Bronchial epithelial cell (primary cell): ENCODE data around the gene EYS. TPM values are rescaled to one million over a fixed set of nuclear protein-coding genes. Genes with fewer than 3 reads are reported as not detected.

Experiments used
- DNase-seq: peaks from one replicate; pipeline ENCODE4 v3.0.0-alpha.2; 2010; ENCODE audit warnings: low read depth
- FAIRE-seq: peaks from 2 replicates; lab custom pipeline; 2011; peaks lifted over from hg19 to GRCh38; lab: Jason Lieb, UNC
- H3K27me3 ChIP-seq: 2 replicates; pipeline ENCODE4 v1.5.1; 2011; ENCODE audit warnings: low read length; ENCODE audit not compliant: control insufficient read depth, insufficient read depth
- H3K36me3 ChIP-seq: 2 replicates; pipeline ENCODE4 v1.5.1; 2011; ENCODE audit warnings: low read length; ENCODE audit not compliant: control insufficient read depth, insufficient read depth
- H3K4me3 ChIP-seq: 2 replicates; pipeline ENCODE4 v1.5.1; 2011; ENCODE audit warnings: mild to moderate bottlenecking, low read depth, low read length, control low read depth
- CTCF ChIP-seq: IDR thresholded peaks from 2 replicates; pipeline ENCODE4 v1.5.1; 2011; ENCODE audit warnings: mild to moderate bottlenecking, moderate library complexity, low read length, control low read depth, inconsistent platforms; ENCODE audit not compliant: insufficient read depth, severe bottlenecking
- total RNA-seq: library from RNA; depleted of rRNA; stranded (reverse); fragments of >200 nt; gene quantifications from 2 replicates; pipeline ENCODE4 v1.2.1, GENCODE V29; 2014

EYS gene
- total RNA-seq, 1 donor from 2014 or later, result 0.53 TPM

- Histone ChIP-seq H3K4me3 (no peak overlapping the region), H3K36me3 (no peaks in the 10 kb centered on the region), H3K27me3 (no peaks in the 10 kb centered on the region)
- DNase-seq (no peak), FAIRE-seq (no peak)
- no peak for TF ChIP-seq CTCF
Measured at GRCh38 chr6:65646544-65646943, 60.5 kb downstream of the EYS start.

GRCh38 chr6:65642776-65643175 is 64.2 kb downstream of the EYS start:
- H3K36me3 ChIP-seq, result no peaks in the 10 kb centered on the region
- H3K27me3 ChIP-seq, result no peaks in the 10 kb centered on the region
- no peak for FAIRE-seq
- DNase-seq, result no peak
- H3K4me3 ChIP-seq, result no peak overlapping the region
- TF ChIP-seq CTCF, result no peak

GRCh38 chr6:65638047-65638831 is 68.8 kb downstream of the EYS start:
- H3K36me3 ChIP-seq, result no peaks in the 10 kb centered on the region
- no peaks in the 10 kb centered on the region for H3K27me3 ChIP-seq
- FAIRE-seq (no peak), DNase-seq (no peak)
- no peak for TF ChIP-seq CTCF
- H3K4me3 ChIP-seq, result no peak overlapping the region

GRCh38 chr6:65637289-65638046 is 69.6 kb downstream of the EYS start:
- Histone ChIP-seq H3K36me3 (no peaks in the 10 kb centered on the region), H3K4me3 (no peak overlapping the region), H3K27me3 (no peaks in the 10 kb centered on the region)
- TF ChIP-seq CTCF, result no peak
- DNase-seq (no peak), FAIRE-seq (no peak)

- no peak for DNase-seq
- no peaks in the 10 kb centered on the region for H3K27me3 ChIP-seq
Measured at GRCh38 chr6:65633501-65633900, 73.5 kb downstream of the EYS start.

More at GRCh38 chr6:65633501-65633900, 73.5 kb downstream of the EYS start:
- no peak overlapping the region for H3K4me3 ChIP-seq
- no peak for TF ChIP-seq CTCF
- FAIRE-seq, result no peak
- no peaks in the 10 kb centered on the region for H3K36me3 ChIP-seq
